Left renal pelvis (tissue), 4 donors: ENCODE results near the gene CNNM4. TPM values are rescaled to one million over a fixed set of nuclear protein-coding genes. Genes with fewer than 3 reads are reported as not detected.
"Not testable (repeated sequence)": the region's sequence is repeated elsewhere in the genome, so short reads cannot be mapped to it uniquely, and the experiment has no call there.

Source experiments
- DNase-seq, 4 donors: peaks; one replicate each; pipeline ENCODE4 v3.0.0-alpha.2; 2013; ENCODE audit warnings: low read depth in 4 of 4, low spot score in 3 of 4
- polyA plus RNA-seq, 4 donors: library from polyadenylated mRNA; unstranded; fragments of 120-200 nt; gene quantifications; one replicate each; pipeline ENCODE4 v1.2.1, GENCODE V29; 2013; ENCODE audit not compliant: insufficient read length in 4 of 4

CNNM4 gene
- polyA plus RNA-seq, 4 donors: 8.1 to 15.4 (median 12.5) TPM

GRCh38 chr2:96788442-96789244 lies 27.9 kb downstream of the CNNM4 start:
- DNase-seq: no peak

- no peak for DNase-seq
These were observed 28.5 kb downstream of the CNNM4 start for GRCh38 chr2:96789245-96789617.

DNA sequence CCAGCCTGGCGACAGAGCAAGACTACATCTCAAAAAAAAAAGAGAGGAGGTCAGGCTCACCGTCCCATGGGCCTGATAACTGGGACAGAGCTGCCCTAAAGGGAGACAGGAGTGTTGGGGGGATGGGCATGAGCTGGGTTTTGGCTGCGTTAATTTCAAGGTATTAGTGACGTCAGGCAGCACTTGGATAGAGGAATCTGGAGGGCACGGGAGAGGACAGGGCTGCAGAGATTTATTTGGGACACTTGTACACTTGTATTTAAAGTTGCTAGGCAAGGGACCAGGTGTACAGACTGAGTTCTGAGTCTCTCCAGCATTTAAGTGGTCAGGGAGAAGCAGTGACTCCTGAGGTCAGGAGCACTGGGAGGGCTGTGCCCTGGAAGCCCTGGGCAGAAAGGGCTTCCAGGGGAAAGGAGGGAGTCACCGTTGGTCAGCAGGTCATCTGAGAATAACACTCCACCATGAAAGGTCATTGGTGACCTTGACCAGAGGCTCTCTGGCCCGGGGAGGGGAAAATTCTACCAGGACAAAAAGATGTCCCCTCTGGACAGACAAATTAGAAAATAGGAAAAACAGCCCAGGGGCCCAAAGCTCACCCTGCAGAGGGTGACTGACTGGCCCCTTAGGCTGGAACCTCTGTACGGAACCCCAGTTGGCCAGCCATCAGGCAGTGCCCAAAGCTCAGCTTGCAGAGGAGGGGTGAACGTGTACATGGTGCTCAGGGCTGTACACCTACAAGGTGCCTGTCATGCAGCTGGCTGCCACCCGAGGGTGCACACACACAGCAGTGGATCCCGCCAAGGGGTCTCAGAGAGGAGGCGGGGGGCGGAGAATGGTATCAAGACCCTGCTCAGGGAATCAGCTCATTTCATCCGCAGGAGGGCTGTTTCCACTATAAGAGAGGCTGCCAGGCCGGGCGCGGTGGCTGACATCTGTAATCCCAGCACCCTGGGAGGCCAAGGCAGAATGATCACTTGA lies 32.4 kb downstream of the CNNM4 start:
- no peak for DNase-seq

DNA sequence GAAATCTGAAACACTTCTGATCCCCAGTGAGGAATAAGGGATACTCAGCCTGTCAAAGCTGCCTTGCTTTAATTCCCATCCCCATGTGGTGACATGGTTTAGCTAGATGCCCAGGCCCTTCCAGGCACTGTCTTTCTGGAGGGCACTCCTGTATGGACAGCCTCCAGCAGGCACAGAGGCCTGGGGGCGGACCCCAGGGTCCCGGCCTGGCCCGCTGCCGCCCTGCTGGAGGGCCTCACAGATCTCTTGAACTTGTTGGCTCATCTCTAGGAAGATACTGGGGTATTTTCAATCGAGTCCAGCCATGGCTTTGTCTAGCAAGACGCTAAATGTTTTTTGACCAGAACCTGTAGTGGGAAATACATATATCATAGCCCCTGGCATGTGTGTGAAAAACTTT lies 34.4 kb downstream of the CNNM4 start:
- DNase-seq: no peak

DNA sequence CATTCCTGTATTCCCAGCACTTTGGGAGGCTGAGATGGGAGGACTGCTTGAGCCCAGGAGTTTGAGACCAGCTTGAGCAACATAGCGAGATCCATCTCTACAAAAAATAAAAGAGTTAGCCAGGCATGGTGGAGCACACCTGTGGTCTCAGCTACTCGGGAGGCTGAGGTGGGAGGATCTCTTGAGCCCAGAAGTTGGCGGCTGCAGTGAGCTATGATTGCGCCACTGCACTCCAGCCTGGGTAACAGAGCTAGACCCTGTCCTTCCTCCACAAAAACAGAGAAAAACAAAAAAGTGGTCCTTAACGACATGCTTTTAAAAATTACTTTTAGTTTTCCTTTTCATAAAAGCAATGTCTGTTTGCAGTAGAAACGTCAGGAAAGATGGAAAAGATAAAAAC lies 35.8 kb downstream of the CNNM4 start:
- DNase-seq: not testable (repeated sequence)

GRCh38 chr2:96797066-96797625 lies 36.4 kb downstream of the CNNM4 start:
- no peak for DNase-seq

DNA sequence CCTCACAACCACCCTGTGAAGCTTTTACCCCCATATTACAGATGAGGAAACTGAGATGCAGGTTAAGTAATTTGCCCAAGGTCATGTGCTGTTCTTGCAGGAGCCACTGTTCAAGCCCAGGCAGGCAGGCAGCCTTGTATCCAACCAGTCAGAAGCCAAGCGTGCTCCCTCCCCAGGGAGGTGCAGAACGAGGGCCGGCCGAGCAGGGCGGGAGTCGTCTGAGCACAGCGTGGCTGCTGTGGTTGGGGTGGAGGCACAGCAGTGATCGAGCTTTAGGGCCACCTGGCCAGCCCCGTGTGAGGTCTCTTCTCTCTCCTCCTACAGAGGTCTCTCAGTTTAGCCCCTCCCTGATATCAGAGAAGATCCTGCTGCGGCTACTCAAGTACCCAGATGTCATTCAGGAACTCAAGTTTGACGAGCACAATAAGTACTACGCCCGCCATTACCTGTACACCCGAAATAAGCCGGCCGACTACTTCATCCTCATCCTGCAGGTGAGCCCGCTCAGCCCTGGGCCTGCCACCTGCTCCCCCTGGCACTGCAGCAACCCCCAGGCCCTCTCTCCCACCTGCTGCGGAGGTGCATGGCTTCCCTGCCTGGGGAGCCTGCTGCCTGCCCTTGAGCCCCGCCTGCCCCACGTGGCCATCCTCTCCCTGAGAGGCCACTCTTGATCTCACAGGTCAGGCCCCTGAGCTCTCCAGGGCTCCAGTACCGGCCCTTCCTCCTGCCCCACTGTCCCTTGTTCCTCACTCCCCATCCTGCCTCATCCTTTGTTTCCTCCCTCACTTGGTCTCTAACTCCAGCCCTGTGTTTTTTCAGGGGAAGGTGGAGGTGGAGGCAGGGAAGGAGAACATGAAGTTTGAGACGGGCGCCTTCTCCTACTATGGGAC lies 38.3 kb downstream of the CNNM4 start:
- DNase-seq: no peak

DNA sequence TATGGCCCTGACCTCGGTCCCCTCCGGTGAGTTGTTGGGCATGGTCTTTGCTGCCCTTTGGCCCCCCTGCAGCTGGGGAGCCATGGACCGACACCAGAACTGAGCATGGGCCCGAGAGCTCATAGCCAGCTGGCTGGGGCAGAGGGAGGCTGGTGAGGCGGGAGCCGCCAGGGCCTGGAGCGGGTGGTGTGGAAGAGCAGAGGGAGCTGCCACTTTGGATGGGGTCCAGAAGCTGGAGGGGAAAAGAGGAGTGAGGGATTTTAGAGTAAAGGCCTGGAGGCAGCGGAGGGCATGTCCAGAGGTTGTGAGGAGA lies 38.9 kb downstream of the CNNM4 start:
- DNase-seq: no peak

DNA sequence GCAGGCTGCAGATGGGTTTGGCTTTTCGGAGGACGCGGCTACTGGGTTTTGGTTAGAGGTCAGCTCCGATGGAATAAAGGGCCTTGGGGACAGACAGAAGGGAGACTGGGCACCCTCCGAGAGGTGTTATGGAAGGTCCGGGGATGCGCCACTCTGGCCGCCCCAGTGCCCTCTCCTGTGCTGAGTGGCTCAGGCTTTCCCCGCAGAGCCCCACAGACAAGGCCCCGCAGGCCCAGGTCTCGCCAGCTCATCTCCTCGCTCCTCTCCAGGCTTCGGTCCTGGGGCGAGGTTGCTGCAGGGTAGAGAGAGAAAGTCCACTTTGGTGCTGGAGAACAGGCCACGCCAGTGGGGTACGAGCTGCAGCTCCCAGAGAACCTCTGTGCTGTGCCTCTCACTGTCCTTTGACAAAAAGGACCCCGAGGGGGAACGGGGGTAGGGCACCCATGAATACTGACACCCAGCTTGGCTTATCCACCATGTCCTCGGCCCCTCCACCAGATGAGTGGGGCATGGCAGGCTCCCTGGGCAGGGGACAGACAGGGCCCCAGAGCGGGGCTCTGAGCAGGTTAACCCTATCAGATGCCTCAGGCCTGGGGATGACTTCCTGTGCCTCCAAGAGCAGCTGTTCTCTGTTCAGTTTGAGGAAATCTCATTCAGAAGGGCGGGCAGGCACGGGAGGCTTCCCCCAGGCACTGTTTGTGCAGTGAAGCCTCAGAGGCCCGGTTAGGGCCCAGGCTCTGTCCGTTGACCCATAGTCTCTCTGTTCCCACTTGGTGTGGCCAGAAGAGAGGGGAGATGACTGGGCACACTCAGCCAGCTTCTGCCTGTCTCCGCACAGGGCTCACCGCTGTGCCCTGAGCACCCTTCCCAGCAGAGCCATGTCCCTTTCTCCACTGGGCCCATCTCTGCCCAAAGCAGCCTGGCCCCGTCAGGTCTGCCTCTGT lies 39.6 kb downstream of the CNNM4 start:
- no peak for DNase-seq

DNA sequence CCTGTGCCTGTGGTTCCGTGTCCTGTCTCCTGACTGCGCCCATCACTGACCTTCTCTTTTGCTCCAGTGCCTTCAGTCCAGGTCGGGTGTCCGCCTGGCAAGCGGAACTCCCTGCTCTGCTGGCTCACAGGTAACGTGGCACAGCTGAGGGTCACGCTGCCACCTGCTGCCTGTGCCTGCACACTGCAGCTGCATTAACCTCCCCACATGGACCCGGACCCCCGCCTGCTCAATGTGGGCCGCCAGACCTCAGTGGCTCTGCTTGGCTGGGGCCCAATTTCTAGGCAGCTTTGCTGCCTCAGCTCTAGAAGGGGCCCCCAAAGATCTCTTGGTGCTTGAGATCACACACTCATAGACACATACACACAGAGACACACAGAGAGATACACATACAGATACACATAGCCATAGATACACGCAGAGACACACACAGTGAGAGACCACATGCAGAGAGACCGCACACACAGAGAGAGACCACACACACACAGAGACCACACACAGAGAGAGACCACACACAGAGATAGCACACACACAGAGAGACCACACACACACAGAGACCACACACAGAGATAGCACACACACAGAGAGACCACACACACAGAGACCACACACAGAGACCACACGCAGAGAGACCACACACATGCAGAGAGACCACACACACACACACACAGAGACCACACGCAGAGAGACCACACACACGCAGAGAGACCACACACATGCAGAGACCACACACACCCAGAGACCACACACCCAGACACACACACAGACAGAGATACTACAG lies 40.5 kb downstream of the CNNM4 start:
- DNase-seq: no peak

DNA sequence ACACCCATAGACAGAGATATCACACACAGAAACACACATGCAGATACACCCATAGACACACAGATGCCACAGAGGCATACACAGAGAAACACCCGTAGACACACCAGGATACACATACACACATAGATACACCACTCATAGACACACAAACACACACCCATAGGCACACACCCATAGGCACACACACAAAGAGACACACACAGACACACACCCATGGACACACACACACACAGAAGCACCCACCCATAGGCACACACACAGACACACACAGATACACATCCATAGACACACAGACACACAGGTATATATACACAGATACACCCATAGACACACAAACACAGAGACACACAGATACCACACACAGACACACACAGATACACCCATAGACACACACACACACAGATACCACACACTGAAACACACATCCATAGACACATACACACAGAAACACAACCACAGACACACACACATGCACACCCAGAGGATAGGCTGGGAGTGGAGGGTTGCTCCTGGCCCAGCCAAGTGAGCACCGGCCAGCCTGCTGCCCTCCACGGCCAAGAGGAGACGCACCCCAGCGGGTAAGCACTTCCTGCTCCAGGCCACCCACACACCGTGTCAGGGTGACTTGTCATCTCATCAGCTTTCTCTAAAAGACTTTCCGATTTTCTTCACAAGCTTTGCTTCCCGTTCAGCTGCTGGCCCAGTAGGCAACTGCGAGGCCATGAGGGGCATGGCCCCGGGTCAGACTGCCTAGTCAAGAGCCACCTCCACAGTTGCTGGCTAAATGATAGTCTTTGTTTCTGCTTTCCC lies 41.3 kb downstream of the CNNM4 start:
- DNase-seq: no peak

DNA sequence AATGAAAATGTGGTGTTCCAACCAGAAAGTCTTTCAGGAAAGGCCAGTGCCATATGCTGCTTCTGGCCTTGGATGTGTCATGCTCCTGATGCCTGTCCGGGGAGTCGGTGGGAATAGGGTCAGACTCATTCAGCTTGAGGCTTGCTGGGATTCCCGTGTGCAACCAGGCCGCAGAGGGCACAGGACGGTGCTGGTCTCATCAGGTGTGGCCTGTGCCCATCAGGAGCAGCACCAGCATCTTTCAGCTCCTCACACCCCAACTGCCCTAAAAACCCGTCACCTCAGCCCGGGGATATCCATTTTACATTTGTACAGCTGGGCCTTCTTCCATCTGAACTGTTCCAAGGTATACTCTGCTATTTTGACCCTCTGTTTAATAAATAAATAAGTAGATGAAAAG lies 42.0 kb downstream of the CNNM4 start:
- no peak for DNase-seq

GRCh38 chr2:96804986-96805385 lies 44.3 kb downstream of the CNNM4 start:
- no peak for DNase-seq

GRCh38 chr2:96805946-96806345 lies 45.2 kb downstream of the CNNM4 start:
- DNase-seq: not testable (repeated sequence)

DNA sequence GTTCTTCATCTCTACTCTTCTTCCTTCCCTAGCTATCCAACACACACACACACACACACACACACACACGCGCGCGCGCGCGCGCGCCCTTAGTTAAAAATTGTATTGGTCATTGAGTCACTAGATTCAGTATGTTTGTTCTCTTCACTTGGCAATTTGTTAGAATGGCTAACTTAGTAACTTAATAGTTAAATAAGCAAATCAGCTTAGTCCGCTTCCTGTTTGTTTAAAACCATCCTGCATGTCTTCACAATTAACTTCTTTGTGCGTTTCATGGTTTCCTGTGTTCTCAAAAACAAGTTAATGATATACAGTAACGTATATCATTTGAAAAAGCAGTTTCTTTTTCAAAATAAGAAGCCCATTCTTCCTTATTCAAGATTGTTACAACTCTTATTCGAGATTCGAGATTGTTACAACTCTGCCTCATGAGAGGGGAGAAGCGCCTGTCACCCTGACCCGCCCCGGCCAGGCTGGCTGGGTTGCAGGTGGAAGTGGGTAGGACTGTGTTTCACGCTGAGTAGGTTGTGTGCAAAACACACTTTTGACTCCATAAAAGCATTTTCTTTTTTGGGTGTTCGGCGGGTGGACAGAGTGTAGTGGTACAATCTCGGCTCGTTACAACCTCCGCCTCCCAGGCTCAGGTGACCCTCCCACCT lies 45.9 kb downstream of the CNNM4 start:
- no peak for DNase-seq

- DNase-seq: no peak
These were observed 46.4 kb downstream of the CNNM4 start for GRCh38 chr2:96807127-96807471.

- DNase-seq: no peak
These were observed 47.6 kb downstream of the CNNM4 start for GRCh38 chr2:96808176-96808837.
